NK-92 (cell line): ENCODE results near the gene PTDSS2.

Experiments
- DNase-seq: peaks from one replicate; lab custom pipeline; 2025; ENCODE audit not compliant: unreplicated experiment; lab: John Stamatoyannopoulos, UW

Gene PTDSS2

GRCh38 chr11:528166-528814 is 78.2 kb downstream of the PTDSS2 start:
- no peak for DNase-seq

DNA sequence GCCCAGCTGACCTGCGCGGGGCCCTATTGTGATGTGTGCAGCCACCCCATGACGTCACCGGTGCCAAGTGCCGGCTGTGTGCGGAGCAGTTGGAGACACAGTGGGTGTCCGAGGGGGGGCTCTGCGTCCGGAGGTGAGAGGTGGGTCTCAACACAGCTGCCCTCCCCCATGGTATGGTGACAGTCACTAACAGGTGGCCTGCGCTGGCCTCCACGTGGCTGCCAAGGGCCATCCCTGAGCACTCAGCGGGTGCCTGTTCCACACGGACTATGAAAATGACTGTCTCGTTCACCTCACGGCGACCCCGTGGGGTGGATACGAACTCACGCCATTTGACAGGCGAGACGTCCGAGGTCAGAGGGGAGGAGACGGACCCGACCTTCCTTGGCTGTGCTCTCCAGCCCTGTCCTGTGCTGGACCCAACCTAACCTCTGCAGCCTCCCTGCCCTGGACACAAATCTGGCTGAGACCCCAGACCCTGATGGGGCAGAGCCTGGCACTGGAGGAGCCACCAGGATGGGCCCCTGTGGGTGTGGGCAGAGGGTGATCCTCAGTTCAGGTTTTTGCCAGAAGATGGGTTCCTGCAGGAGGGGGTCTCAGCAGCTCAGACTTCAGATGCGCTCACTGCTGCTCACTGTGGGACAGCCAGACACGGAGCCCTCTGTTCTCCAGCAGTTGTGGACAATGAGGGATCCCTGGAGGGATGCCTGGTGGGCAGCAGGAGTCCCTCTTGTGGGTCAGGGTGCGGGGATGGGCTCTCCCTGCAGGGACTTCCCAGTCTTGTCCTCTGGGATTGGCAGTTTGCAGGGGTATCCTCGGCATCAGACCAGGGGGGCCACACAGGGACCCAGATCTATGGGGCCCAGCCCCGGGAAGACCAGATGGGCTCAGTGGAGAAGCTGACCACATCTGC is 79.0 kb downstream of the PTDSS2 start:
- DNase-seq = no peak

- no peak for DNase-seq
Measured at GRCh38 chr11:529728-530411, 79.8 kb downstream of the PTDSS2 start.

DNA sequence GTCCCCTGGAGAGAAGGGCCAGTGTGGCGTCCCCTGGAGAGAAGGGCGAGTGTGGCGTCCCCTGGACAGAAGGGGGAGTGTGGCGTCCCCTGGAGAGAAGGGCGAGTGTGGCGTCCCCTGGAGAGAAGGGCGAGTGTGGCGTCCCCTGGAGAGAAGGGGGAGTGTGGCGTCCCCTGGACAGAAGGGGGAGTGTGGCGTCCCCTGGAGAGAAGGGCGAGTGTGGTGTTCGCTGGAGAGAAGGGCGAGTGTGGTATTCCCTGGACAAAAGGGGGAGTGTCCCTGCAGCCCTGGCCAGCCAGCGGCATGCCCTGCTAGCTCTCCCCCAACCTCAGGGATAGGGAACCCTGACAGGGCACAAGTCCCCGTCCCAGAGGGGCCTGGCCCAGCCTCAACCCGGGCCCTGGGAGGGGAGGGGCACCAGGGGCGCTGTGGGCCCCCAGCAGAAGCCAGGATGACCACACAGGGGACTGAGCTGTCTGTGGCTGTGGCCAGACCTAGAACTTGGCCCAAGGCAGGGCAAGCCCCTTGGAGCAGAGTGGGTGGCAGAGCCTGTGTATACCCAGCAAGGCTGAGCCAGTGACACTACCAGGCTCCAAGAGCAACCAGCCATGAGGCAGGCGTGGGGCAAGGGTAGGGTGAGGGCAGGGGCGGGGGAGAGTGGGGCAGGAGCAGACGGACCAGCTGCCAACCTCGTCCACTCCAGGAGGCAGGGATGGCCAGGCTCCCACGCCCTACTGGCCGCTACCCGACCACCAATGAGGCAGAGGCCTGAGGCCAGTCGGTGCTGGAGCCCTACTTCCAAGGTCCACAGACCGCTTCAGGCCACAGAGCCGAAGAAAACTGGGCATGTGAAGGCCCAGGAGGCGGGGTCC is 81.1 kb downstream of the PTDSS2 start:
- no peak for DNase-seq

DNA sequence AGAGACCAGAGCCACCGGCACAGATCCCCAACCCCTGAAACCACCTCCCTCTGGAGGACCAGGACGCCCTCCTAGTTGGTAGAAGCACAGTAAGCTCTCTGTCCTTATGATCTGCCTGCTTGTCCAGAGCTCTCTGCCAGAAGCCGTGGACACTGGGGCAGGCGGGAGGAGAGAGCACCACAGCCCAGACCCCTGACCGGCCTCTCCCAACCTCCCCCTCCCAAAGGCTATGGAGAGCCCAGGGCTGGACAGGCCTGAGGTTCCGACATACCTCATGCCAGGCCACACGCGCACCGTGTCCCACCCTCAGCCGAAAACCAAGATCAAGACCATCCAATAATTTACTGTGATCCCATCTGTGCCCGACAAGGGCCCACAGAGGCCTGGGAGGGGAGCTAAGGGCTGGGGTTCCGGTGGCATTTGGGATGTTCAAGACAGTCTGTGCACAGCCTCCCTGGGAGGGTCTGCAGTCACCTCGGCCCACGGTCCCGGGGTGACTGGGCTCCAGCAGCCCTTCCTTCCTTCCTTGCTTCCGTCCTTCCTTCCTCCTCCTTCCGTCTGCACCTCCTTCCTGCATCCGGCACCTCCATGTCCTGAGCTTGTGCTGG is 81.9 kb downstream of the PTDSS2 start:
- DNase-seq = no peak

DNA sequence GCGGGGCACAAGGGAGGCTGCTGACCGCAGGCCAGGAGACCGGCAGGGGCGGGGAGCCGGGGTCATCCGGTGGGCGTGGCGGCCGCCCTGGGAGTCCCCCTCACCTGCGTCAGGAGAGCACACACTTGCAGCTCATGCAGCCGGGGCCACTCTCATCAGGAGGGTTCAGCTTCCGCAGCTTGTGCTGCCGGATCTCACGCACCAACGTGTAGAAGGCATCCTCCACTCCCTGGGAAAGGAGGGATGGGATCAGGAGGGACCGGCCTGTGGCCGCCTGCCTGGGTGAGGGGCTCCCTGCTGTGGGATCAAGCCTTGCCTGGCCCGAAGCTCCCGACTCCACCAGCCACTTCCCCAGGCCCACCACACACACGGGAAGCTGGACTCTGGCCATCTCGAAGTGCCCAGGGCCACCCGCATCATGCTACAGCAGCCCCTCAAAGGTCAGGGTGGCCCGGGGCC is 82.5 kb downstream of the PTDSS2 start:
- no peak for DNase-seq

- DNase-seq = no peak
Measured at GRCh38 chr11:532986-533585, 83.0 kb downstream of the PTDSS2 start.

GRCh38 chr11:533586-534395 is 83.7 kb downstream of the PTDSS2 start:
- no peak for DNase-seq

DNA sequence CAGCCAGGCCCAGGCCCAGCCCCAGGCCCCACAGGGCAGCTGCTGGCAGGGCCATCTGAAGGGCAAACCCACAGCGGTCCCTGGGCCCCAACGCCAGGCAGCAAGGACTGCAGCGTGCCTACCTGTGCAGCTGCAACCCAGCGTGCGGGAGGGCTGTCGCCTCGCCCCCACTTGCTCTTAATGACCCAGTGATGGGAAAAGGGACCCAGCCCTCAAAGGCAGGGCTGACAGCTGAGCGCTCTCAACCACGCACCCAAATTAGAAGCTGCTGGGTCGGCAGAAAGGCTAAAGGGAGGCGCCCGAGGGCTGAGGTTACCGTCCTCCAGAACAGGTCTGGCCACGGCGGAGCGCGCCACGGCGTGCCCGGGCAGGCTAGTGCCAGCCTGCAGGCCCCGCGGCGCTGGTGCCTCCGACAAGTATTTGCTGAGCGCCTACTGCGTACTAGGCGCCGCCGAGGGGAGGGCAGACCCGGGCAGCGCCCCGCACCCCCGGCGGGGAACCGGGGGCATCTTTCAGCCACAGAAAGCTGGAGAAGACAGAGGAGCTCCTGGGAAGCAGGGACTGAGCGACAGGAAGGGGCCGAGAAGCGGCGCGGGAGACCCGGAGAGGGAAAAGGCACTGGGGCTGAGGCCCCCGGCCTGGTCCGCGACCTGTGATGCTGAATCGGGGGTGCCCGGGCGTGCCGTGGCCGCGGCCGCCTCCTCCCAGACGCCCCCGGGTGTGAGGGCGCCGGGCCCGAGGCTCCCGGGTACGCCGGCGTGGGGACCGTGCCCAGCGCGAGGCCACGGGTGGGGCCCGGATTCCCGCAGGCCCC is 84.5 kb downstream of the PTDSS2 start:
- DNase-seq = no peak

DNA sequence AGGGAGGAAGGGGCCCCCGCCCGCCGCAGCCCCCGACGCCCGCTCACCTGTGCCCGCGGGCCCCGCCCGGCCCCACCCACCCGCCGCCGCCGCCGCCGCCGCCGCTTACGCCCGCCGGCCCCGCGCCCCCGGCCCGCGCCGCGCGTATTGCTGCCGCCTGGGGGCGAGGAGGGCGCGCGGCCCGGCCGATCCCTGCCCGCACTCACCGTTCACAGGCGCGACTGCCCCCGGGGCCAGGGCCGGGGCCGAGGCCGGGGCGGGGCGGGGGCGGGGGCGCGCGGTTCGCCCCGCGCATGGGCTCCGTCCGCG is 85.1 kb downstream of the PTDSS2 start:
- no peak for DNase-seq

- DNase-seq = peak; percentile 66
Measured at GRCh38 chr11:535519-536454, 85.7 kb downstream of the PTDSS2 start, which contains the start of gene HRAS. TSS of gene HRAS (minus strand) at chr11:535576.

- peak; percentile 31 for DNase-seq
Measured at GRCh38 chr11:536841-537621, 87.0 kb downstream of the PTDSS2 start, which contains the start of gene LRRC56. TSS of gene LRRC56 (plus strand) at chr11:537527. CDS start at chr11:540685, 3,158 bp downstream.

DNA sequence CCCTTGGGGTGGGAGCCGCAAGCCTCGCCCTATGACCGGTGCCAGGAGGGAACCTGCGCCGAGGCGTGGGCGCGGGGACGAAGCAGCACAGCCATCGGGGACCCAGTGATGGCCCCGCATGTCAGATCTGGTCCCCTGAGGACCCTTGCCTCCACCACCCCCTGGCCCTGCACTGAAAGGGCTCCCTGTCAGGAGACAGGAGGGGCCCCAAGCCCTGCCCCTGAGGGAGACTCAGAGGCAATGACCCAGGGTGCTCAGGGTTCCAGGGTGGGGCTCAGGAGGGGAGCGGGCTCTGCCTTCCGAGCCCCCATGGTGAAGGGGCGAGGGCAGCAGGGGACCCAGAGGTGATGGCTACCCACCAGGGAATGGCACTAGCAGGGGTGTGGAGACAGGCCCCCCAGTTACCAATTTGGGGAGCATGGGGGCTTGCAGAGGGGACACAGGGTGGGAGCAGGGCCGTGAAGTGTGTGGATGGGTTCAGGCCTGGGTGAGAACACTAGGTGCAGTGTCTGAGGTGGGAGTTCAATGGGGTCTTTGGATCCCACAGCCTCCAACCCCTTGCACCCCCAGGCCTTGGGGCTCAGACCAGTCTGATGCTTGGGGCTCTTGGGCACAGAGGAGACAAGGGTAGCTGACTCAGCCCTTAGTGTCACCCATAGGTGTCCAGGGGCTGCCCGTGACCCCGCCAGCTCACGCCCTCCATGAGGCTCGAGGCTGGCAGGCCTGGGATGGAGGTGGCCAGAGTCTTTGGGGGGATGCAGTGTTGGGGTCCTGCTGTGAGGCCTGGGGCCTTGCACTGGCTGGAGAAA is 87.7 kb downstream of the PTDSS2 start:
- DNase-seq = no peak

- DNase-seq = no peak
Measured at GRCh38 chr11:538431-539051, 88.5 kb downstream of the PTDSS2 start.

GRCh38 chr11:539971-540481 is 89.9 kb downstream of the PTDSS2 start:
- no peak for DNase-seq
